GM21390 (cell line): ENCODE measurements around the gene CHADL.
"Not testable (repeated sequence)": the region's sequence is repeated elsewhere in the genome, so short reads cannot be mapped to it uniquely, and the experiment has no call there.

ENCODE experiments used
- ATAC-seq: cut with Tn5 transposase; IDR thresholded peaks from one replicate; pipeline ENCODE4 v1.9.1; 2021; ENCODE audit not compliant: unreplicated experiment

CHADL gene

GRCh38 chr22:41197038-41197972, 43.4 kb downstream of the CHADL start:
- peak; percentile 77 for ATAC-seq

- ATAC-seq: no peak
Observed at GRCh38 chr22:41193829-41194228, 46.9 kb downstream of the CHADL start.

GRCh38 chr22:41191467-41191866, 49.3 kb downstream of the CHADL start:
- no peak for ATAC-seq

GRCh38 chr22:41184679-41185078, 56.1 kb downstream of the CHADL start:
- no peak for ATAC-seq

GRCh38 chr22:41181349-41182241, 59.1 kb downstream of the CHADL start:
- ATAC-seq: no peak

- no peak for ATAC-seq
Observed at GRCh38 chr22:41180926-41181325, 59.8 kb downstream of the CHADL start.

GRCh38 chr22:41180362-41180761, 60.4 kb downstream of the CHADL start:
- not testable (repeated sequence) for ATAC-seq
